H1 (cell line): Measurements from ENCODE around the gene WASHC4. TPM values are rescaled to one million over a fixed set of nuclear protein-coding genes. Genes with fewer than 3 reads are reported as not detected.

Experiments used
- CTCF ChIA-PET: fragments of 300-600 bp; sonication (Branson Sonifier 250); formaldehyde crosslinking; loops from one replicate; lab custom pipeline; 2021; ENCODE audit not compliant: partially characterized antibody; lab: Charles Lee
- POLR2A ChIA-PET: fragments of 300-600 bp; sonication (Branson Sonifier 250); formaldehyde crosslinking; loops from one replicate; lab custom pipeline; 2021; ENCODE audit warnings: inconsistent platforms; ENCODE audit not compliant: partially characterized antibody; lab: Charles Lee
- DNase-seq, 2 experiments: peaks; one replicate each; pipeline versions ENCODE4 v3.0.0 to v3.0.0-alpha.2; 2010 to 2022; ENCODE audit warnings: low spot score in 2 of 2, low read depth in 1 of 2, mixed read lengths in 1 of 2
- FAIRE-seq: peaks from 2 replicates; lab custom pipeline; 2011; peaks lifted over from hg19 to GRCh38; lab: Jason Lieb, UNC
- H2AFZ ChIP-seq: 2 replicates; pipeline ENCODE4 v1.8.1; 2012; ENCODE audit warnings: low read length, inconsistent platforms
- H2AK5ac ChIP-seq: 2 replicates; pipeline ENCODE4 v1.6.1; 2013; ENCODE audit warnings: low read depth, low read length
- H2BK120ac ChIP-seq: replicated peaks from 2 replicates; pipeline ENCODE3; 2013; ENCODE audit warnings: low read depth, low read length, inconsistent platforms
- H2BK12ac ChIP-seq: 2 replicates; pipeline ENCODE4 v1.6.1; 2013; ENCODE audit warnings: low read depth, low read length
- H2BK15ac ChIP-seq: 2 replicates; pipeline ENCODE4 v1.6.1; 2013; ENCODE audit warnings: low read length
- H2BK20ac ChIP-seq: 2 replicates; pipeline ENCODE4 v1.6.1; 2013; ENCODE audit warnings: low read length
- H2BK5ac ChIP-seq: 2 replicates; pipeline ENCODE4 v1.6.1; 2013; ENCODE audit warnings: low read depth, low read length
- H3K14ac ChIP-seq: 2 replicates; pipeline ENCODE4 v1.6.1; 2013; ENCODE audit warnings: inconsistent platforms; ENCODE audit not compliant: insufficient read length
- H3K18ac ChIP-seq: 2 replicates; pipeline ENCODE4 v1.6.1; 2013; ENCODE audit warnings: low read length; ENCODE audit errors: extremely low read depth
- H3K23ac ChIP-seq: 2 replicates; pipeline ENCODE4 v1.6.1; 2013; ENCODE audit warnings: inconsistent platforms; ENCODE audit not compliant: insufficient read length
- H3K23me2 ChIP-seq: 2 replicates; pipeline ENCODE4 v1.6.1; 2013; ENCODE audit warnings: low read depth, low read length
- H3K27ac ChIP-seq: 2 replicates; pipeline ENCODE4 v1.6.1; 2011; ENCODE audit warnings: low read depth, low read length, inconsistent platforms
- H3K27me3 ChIP-seq, 4 experiments: replicated peaks in 1 of 4; 1 replicate in 1 of 4; 2 replicates in 3 of 4; pipeline versions ENCODE4 v1.6.1 to v1.8.1; 2011 to 2013; ENCODE audit warnings: low read length in 3 of 4, mild to moderate bottlenecking in 3 of 4, inconsistent platforms in 2 of 4, mixed read lengths in 2 of 4, moderate library complexity in 1 of 4; ENCODE audit not compliant: control insufficient read depth in 3 of 4, insufficient read depth in 3 of 4; ENCODE audit errors: extremely low read depth in 1 of 4
- H3K36me3 ChIP-seq, 4 experiments: 2 replicates each; pipeline versions ENCODE4 v1.6.1 to v1.8.1; 2011 to 2013; ENCODE audit warnings: mild to moderate bottlenecking in 4 of 4, low read length in 3 of 4, moderate library complexity in 2 of 4, control low read depth in 1 of 4, inconsistent platforms in 1 of 4; ENCODE audit not compliant: insufficient read depth in 4 of 4, control insufficient read depth in 2 of 4
- H3K4ac ChIP-seq: replicated peaks from 2 replicates; pipeline ENCODE3; 2013; ENCODE audit warnings: low read length, low read depth, mixed read lengths, inconsistent platforms; ENCODE audit not compliant: insufficient read length
- H3K4me1 ChIP-seq, 4 experiments: replicated peaks in 1 of 4; 1 replicate in 1 of 4; 2 replicates in 3 of 4; pipeline versions ENCODE4 v1.6.1 to v1.8.1; 2011 to 2013; ENCODE audit warnings: low read length in 3 of 4, inconsistent platforms in 2 of 4, mixed read lengths in 1 of 4; ENCODE audit not compliant: insufficient read depth in 4 of 4, control insufficient read depth in 3 of 4
- H3K4me2 ChIP-seq, 2 experiments: 2 replicates each; pipeline versions ENCODE4 v1.6.1 to v1.8.1; 2011 to 2013; ENCODE audit warnings: low read depth in 2 of 2, low read length in 2 of 2, control low read depth in 1 of 2, inconsistent platforms in 1 of 2, mild to moderate bottlenecking in 1 of 2; ENCODE audit not compliant: insufficient read depth in 1 of 2
- H3K4me3 ChIP-seq, 4 experiments: fragments of 200-600, 300-600 bp in 1 of 4; sonication (generic), shearing (Covaris generic), sonication (Bioruptor Twin) in 1 of 4; 2 replicates each; pipeline versions ENCODE4 v1.5.1 to v1.8.1; 2011 to 2016; ENCODE audit warnings: low read length in 4 of 4, low read depth in 3 of 4, control low read depth in 2 of 4, inconsistent platforms in 2 of 4, mild to moderate bottlenecking in 2 of 4, mixed read lengths in 1 of 4, moderate library complexity in 1 of 4; ENCODE audit not compliant: insufficient read depth in 2 of 4; ENCODE audit errors: extremely low read depth in 1 of 4
- H3K56ac ChIP-seq: replicated peaks from 2 replicates; pipeline ENCODE3; 2013; ENCODE audit warnings: low read depth, mild to moderate bottlenecking, mixed read lengths, low read length, inconsistent platforms; ENCODE audit not compliant: insufficient read length
- H3K79me1 ChIP-seq: 2 replicates; pipeline ENCODE4 v1.6.1; 2013; ENCODE audit warnings: low read depth, low read length, control low read depth
- H3K79me2 ChIP-seq, 2 experiments: 2 replicates each; pipeline versions ENCODE4 v1.6.1 to v1.8.1; 2012 to 2013; ENCODE audit warnings: low read length in 2 of 2, mild to moderate bottlenecking in 2 of 2, inconsistent platforms in 1 of 2; ENCODE audit not compliant: insufficient read depth in 2 of 2, control insufficient read depth in 1 of 2
- H3K9ac ChIP-seq, 4 experiments: replicated peaks in 1 of 4; 1 replicate in 1 of 4; 2 replicates in 3 of 4; pipeline versions ENCODE4 v1.6.1 to v1.8.1; 2011 to 2013; ENCODE audit warnings: low read depth in 3 of 4, low read length in 3 of 4, control low read depth in 2 of 4, mild to moderate bottlenecking in 2 of 4, moderate library complexity in 2 of 4, inconsistent platforms in 1 of 4; ENCODE audit errors: extremely low read depth in 1 of 4
- H3K9me3 ChIP-seq, 2 experiments: 2 replicates each; pipeline versions ENCODE4 v1.6.1 to v1.8.1; 2012 to 2013; ENCODE audit warnings: mild to moderate bottlenecking in 2 of 2, moderate library complexity in 2 of 2, control low read depth in 1 of 2, inconsistent platforms in 1 of 2, low read depth in 1 of 2, low read length in 1 of 2, mixed read lengths in 1 of 2; ENCODE audit not compliant: insufficient read depth in 2 of 2
- H4K20me1 ChIP-seq, 2 experiments: replicated peaks in 1 of 2; 2 replicates each; pipeline versions ENCODE3 to v1.8.1; 2011 to 2013; ENCODE audit warnings: inconsistent platforms in 2 of 2, low read length in 2 of 2, mild to moderate bottlenecking in 1 of 2; ENCODE audit not compliant: insufficient read depth in 2 of 2, control insufficient read depth in 1 of 2
- H4K5ac ChIP-seq: 2 replicates; pipeline ENCODE4 v1.6.1; 2013; ENCODE audit warnings: low read length, low read depth, mixed read lengths, inconsistent platforms; ENCODE audit not compliant: insufficient read length
- H4K8ac ChIP-seq: 2 replicates; pipeline ENCODE4 v1.8.0; 2013; ENCODE audit warnings: mild to moderate bottlenecking, moderate library complexity, low read length, inconsistent platforms; ENCODE audit not compliant: insufficient read depth; ENCODE audit errors: extremely low read depth
- H4K91ac ChIP-seq: replicated peaks from 2 replicates; pipeline ENCODE3; 2013; ENCODE audit warnings: low read length, mixed read lengths, inconsistent platforms; ENCODE audit not compliant: insufficient read length
- SRF ChIP-seq: IDR thresholded peaks from 2 replicates; pipeline ENCODE4 v1.6.1; 2011; ENCODE audit warnings: mild to moderate bottlenecking, low read depth, low read length, moderate library complexity
- WGBS, 2 experiments: shearing (Covaris generic) in 1 of 2; methylation state at CpG; one replicate each; pipeline versions ENCODE4 v1.1.6 to v1.1.7; 2013 to 2015; ENCODE audit warnings: low lambda C conversion rate in 2 of 2, mixed read lengths in 2 of 2, inconsistent platforms in 1 of 2, low coverage in 1 of 2, missing lambda C conversion rate in 1 of 2; ENCODE audit not compliant: insufficient replicate concordance in 2 of 2, insufficient coverage in 1 of 2, insufficient read length in 1 of 2; ENCODE audit errors: extremely low coverage in 1 of 2, missing lambda C conversion rate in 1 of 2; 5-methylcytosine and 5-hydroxymethylcytosine counted together
- polyA plus RNA-seq, 7 experiments: library from polyadenylated mRNA; depleted of rRNA in 3 of 7; stranded (reverse) in 5 of 7; unstranded in 2 of 7; fragments of >200 nt in 5 of 7; fragments of 200-250 nt in 2 of 7; gene quantifications; 1 replicate in 5 of 7; 2 replicates in 1 of 7; 4 replicates in 1 of 7; pipeline versions ENCODE4 v1.2.1 to v1.2.3, GENCODE V29; 2011 to 2013; ENCODE audit warnings: missing spikeins in 2 of 7, mixed read lengths in 2 of 7
- total RNA-seq: library from RNA; stranded (reverse); fragmentation: NEBNext Ultra II Directional; extraction: Animal tissue kit (Norgen Biotek cat#: 25700); gene quantifications from 2 replicates; pipeline ENCODE4 v1.2.1, GENCODE V29; 2021

The WASHC4 gene
- total and polyA plus RNA-seq, 2 of the 8 experiments (the other 6 are each of a cell fraction or from before 2014, with no cell fraction given) = 13.0 to 38.5 TPM

- Histone ChIP-seq H3K79me2 (no peaks in the 10 kb centered on the region), H4K8ac (no peak overlapping the region), H3K79me1 (no peaks in the 10 kb centered on the region), H3K4me3 (no peak overlapping the region), H4K20me1 (no peaks in the 10 kb centered on the region), H3K9ac (no peak overlapping the region), H3K27me3 (no peaks in the 10 kb centered on the region), H4K91ac (no peak overlapping the region), H3K9me3 (no peaks in the 10 kb centered on the region), H2BK5ac (no peak overlapping the region), H2AFZ (no peak overlapping the region), H3K4me2 (no peak overlapping the region), H2AK5ac (no peak overlapping the region), H3K18ac (no peak overlapping the region), H3K4ac (no peak overlapping the region), H3K36me3 (peaks cover 0 to 73% (median 23%) of the 10 kb centered on the region in 4 experiments; a peak in 6 of 8 replicates), H3K23ac (no peak overlapping the region), H2BK12ac (no peak overlapping the region), H3K14ac (no peak overlapping the region), H3K56ac (no peak overlapping the region), H2BK15ac (no peak overlapping the region), H2BK20ac (no peak overlapping the region), H3K23me2 (no peaks in the 10 kb centered on the region), H3K4me1 (no peaks in the 10 kb centered on the region), H2BK120ac (no peak overlapping the region), H3K27ac (no peak overlapping the region), H4K5ac (no peak overlapping the region)
- no peak for TF ChIP-seq SRF
- ChIA-PET CTCF (no interaction called here), POLR2A (no interaction called here)
- WGBS, 2 experiments = 96% methylated on average over 2 of the region's 2 CpGs; no CpG with 5 or more reads in 1 of the 2 experiments
- DNase-seq = no peak
- no peak for FAIRE-seq
Measured at GRCh38 chr12:105156260-105156659, 48.7 kb downstream of the WASHC4 start.
